T-cell (primary cell): Measurements from ENCODE around the gene GALNT9. TPM values are rescaled to one million over a fixed set of nuclear protein-coding genes. Genes with fewer than 3 reads are reported as not detected.

Experiments
- ATAC-seq, 4 experiments: fragments of 200-7000 bp in 3 of 4; fragments of 150-1000 bp in 1 of 4; cut with Tn5 transposase; replicated peaks in 1 of 4; 1 replicate in 3 of 4; 2 replicates in 1 of 4; pipeline ENCODE4 v1.10.0; 2021; ENCODE audit warnings: moderate library complexity in 3 of 4, mild to moderate bottlenecking in 2 of 4, moderate number of reproducible peaks in 1 of 4
- CTCF ChIA-PET, 2 donors: fragments of 300-600 bp; sonication (Branson Sonifier 250); formaldehyde crosslinking; loops; one replicate each; lab custom pipeline; 2022; ENCODE audit warnings: antibody characterized with exemption in 2 of 2; lab: Charles Lee
- POLR2A ChIA-PET, 2 donors: fragments of 300-600 bp; sonication (Branson Sonifier 250); formaldehyde crosslinking; loops; one replicate each; lab custom pipeline; 2022; ENCODE audit warnings: antibody characterized with exemption in 2 of 2; lab: Charles Lee
- DNase-seq, 35 experiments: peaks; one replicate each; pipeline versions ENCODE4 v3.0.0 to v3.0.0-alpha.2; 2013 to 2023
- H3K27ac ChIP-seq: one replicate; pipeline ENCODE4 v1.5.1; 2013; ENCODE audit warnings: low read length
- H3K27me3 ChIP-seq, 2 experiments: replicated peaks in 1 of 2; 1 replicate in 1 of 2; 2 replicates in 1 of 2; pipeline versions ENCODE4 v1.6.1 to v1.7.0; 2013; ENCODE audit warnings: low read length in 1 of 2, mixed read lengths in 1 of 2; ENCODE audit not compliant: control insufficient read depth in 2 of 2, insufficient read depth in 2 of 2; ENCODE audit errors: extremely low read depth in 1 of 2
- H3K36me3 ChIP-seq, 2 donors: 1 replicate in 1 of 2; 2 replicates in 1 of 2; pipeline versions ENCODE4 v1.6.1 to v1.7.0; 2013; ENCODE audit warnings: low read length in 1 of 2; ENCODE audit not compliant: control insufficient read depth in 2 of 2, insufficient read depth in 1 of 2; ENCODE audit errors: extremely low read depth in 1 of 2
- H3K4me1 ChIP-seq, 2 experiments: 1 replicate in 1 of 2; 2 replicates in 1 of 2; pipeline versions ENCODE4 v1.6.1 to v1.7.0; 2013; ENCODE audit warnings: low read length in 2 of 2, mixed read lengths in 1 of 2; ENCODE audit not compliant: insufficient read depth in 2 of 2, control insufficient read depth in 1 of 2; ENCODE audit errors: extremely low read depth in 1 of 2
- H3K4me3 ChIP-seq, 2 donors: 1 replicate in 1 of 2; 2 replicates in 1 of 2; pipeline versions ENCODE4 v1.5.1 to v1.7.0; 2013; ENCODE audit warnings: mild to moderate bottlenecking in 2 of 2, low read length in 1 of 2, moderate library complexity in 1 of 2; ENCODE audit not compliant: control insufficient read depth in 1 of 2; ENCODE audit errors: extremely low read depth in 1 of 2
- H3K9me3 ChIP-seq: 2 replicates; pipeline ENCODE4 v1.7.0; 2013
- H3K27ac Mint-ChIP-seq, 2 donors: one replicate each; pipeline ENCODE4 v1.8.0; 2020 to 2021; ENCODE audit warnings: mild to moderate bottlenecking in 2 of 2, mixed read lengths in 2 of 2
- H3K27me3 Mint-ChIP-seq, 2 donors: one replicate each; pipeline ENCODE4 v1.8.0; 2021 to 2022; ENCODE audit warnings: mixed read lengths in 2 of 2
- H3K36me3 Mint-ChIP-seq: one replicate; pipeline ENCODE4 v1.8.0; 2021; ENCODE audit warnings: mixed read lengths
- H3K4me1 Mint-ChIP-seq, 3 donors: one replicate each; pipeline ENCODE4 v1.8.0; 2020 to 2022; ENCODE audit warnings: mixed read lengths in 3 of 3, mild to moderate bottlenecking in 1 of 3
- H3K4me3 Mint-ChIP-seq, 3 donors: one replicate each; pipeline ENCODE4 v1.8.0; 2020 to 2022; ENCODE audit warnings: mild to moderate bottlenecking in 3 of 3, mixed read lengths in 3 of 3, moderate library complexity in 3 of 3
- H3K9me3 Mint-ChIP-seq, 3 donors: one replicate each; pipeline ENCODE4 v1.8.0; 2020 to 2022; ENCODE audit warnings: mixed read lengths in 3 of 3
- WGBS: methylation state at CpG from one replicate; pipeline ENCODE4 v1.1.5; 2013; ENCODE audit warnings: missing lambda C conversion rate; ENCODE audit not compliant: insufficient coverage; 5-methylcytosine and 5-hydroxymethylcytosine counted together
- total RNA-seq, 35 experiments: library from RNA in 6 of 35; stranded (reverse) in 6 of 35; fragments of 120-200 nt in 1 of 35; gene quantifications; one replicate each; pipeline versions ENCODE4 v1.2.1 to v1.2.4 and lab custom pipeline; 2013 to 2026

GALNT9 gene
- total RNA-seq, 5 donors from 2014 or later (not counting 1 experiment from before 2014, with no cell fraction given): 0.72 TPM; not detected in 4

DNA sequence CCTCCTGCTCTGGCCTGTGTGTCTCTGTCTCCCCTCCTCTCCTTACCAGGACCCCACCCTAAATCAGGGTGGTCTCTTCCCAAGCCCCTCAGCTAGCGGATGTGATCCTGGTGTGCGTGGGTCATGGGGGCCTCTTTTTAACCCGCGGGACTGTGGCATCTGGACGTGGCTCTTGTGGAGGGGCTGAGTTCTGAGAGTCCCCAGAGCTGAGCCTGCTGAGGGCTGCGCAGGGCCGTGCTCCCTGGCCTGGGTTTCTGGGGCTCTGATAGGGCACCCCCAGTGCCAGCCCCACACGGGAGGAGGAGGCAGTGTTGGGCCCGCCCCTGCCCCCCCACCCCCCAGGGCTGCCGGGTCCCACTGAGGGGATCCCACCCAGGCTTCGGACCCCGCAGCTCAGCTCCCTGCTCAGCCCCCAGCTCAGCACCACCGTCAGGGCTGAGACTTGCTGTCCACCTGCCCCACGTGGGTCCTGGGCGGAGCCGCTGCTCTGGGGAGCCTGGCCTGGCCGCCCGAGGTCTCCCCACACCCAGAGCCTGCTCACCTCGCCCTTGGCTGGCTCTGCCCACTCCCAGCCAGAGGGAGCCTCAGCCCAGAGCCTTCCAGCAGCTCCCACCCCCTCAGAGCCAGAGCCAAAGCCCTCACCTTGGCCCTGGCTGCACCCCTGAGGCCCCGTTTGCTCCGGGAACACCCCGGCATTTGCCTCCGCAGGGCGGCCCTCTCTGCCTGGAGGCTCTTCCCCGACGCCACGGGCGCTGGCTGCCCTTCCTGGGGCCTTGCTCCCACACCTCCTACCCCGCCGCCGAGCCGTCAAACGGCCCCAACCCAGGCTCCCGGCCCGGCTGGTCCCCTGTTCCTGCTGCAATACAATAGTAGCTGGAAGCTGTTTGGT, 153.6 kb downstream of the GALNT9 start:
- ChIA-PET POLR2A (no interaction called here), CTCF (no interaction called here)
- Mint-ChIP-seq H3K27me3 (peaks cover 0 to 8% of the 10 kb centered on the region in 2 donors), H3K4me3 (no peak overlapping the region), H3K27ac (no peak overlapping the region), H3K9me3 (no peaks in the 10 kb centered on the region), H3K4me1 (peaks cover 40 to 45% (median 43%) of the 10 kb centered on the region in 3 donors), H3K36me3 (no peaks in the 10 kb centered on the region)
- WGBS: 85% methylated on average over 26 of the region's 35 CpGs
- Histone ChIP-seq H3K27me3 (peaks cover 0 to 69% of the 10 kb centered on the region in 2 experiments), H3K9me3 (no peaks in the 10 kb centered on the region), H3K4me3 (no peak overlapping the region), H3K27ac (no peak overlapping the region), H3K4me1 (peaks cover 12 to 48% of the 10 kb centered on the region in 2 experiments), H3K36me3 (no peaks in the 10 kb centered on the region)
- no peak for DNase-seq
- ATAC-seq: no peak

DNA sequence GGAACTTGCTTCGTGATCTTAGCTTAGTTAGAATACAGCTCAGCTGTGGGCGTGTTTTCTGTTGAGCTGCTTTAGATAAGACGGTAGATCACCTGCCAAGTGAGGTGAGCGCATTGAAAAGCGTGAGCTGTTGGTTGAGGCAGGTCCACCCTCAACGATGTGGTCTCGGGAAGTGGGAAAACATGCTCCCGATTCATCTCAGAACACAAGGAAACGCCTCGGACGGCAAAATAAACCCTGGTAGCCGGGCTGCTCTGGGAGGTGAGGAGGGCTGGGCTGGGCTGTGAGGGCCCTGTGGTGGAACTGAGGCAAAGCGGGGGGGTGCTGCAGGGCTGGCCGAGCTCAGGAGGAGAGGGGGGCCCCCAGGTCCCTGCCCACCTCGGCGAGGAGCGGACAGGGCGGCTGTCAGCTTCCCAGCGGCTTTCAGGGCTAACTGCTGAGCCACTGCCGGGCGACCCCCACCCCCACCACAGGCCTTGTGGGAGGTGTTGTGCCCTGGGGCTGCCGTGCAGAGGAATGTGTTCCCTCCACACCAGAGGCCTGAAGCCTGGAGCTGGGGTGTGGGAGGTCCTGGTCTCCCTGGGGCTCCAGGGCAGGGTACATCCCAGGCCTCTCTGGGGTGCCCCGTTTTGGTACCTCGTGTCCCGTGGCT, 154.4 kb downstream of the GALNT9 start:
- Histone ChIP-seq H3K27ac (no peak overlapping the region), H3K9me3 (no peaks in the 10 kb centered on the region), H3K4me3 (no peak overlapping the region), H3K27me3 (peaks cover 0 to 76% of the 10 kb centered on the region in 2 experiments), H3K36me3 (no peaks in the 10 kb centered on the region), H3K4me1 (peaks cover 11 to 48% of the 10 kb centered on the region in 2 experiments)
- DNase-seq (no peak), ATAC-seq (no peak)
- H3K4me3 Mint-ChIP-seq: peak overlapping the region; percentile 21 to 63 (median 21)
- H3K4me1 Mint-ChIP-seq: peaks cover 37 to 44% (median 39%) of the 10 kb centered on the region in 3 donors
- peaks cover 0 to 8% of the 10 kb centered on the region in 2 donors for H3K27me3 Mint-ChIP-seq
- H3K27ac Mint-ChIP-seq: peak overlapping the region; percentile 46 to 61
- WGBS: 63% methylated on average over 12 of the region's 25 CpGs
- ChIA-PET POLR2A (no interaction called here), CTCF (interaction anchor here (0.6 to 0.9 kb wide), 2 partner anchors 12 to 19 kb away, joined by 3 read pairs; no protein-coding TSS in a partner anchor)
- H3K9me3 Mint-ChIP-seq: no peaks in the 10 kb centered on the region
- H3K36me3 Mint-ChIP-seq: no peaks in the 10 kb centered on the region

DNA sequence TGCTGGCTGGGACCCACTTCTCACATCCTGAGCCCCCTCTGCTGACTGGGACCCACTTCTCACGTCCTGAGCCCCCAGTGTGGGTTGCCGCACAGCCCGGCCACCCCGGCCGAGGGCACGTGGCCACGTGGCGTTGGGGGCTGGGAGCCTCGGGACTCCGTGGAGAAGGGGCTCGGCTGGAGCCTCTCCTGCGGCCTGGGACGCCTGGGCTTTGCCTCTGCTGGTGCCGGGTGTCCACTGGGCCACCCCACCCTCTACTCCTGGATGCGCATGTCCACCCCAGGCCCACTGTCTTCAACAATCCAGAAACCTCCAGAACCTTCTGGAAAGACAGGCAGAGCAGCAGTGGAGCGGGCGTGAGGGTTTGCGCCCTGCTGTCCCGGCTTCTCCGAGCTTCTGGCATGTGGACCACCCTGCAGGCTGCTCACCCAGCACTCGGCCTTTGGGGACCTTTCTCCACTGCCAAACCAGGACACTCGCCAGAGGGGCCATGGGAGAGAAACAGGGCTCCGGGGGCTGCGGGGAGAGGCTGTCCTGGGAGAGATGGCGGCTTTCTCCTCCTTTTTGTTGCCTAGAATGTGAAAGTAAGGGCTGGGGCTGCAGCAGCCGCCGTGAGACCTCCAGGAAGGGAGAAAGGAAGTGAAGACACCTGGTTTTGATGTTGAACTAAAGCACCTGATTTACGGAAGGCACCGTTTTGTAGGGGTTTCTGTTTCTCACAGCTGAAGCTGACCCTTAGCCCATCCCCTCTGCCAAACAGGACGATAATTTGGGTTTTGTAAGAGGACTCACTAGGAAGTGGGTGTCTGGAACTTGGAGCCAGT, 155.2 kb downstream of the GALNT9 start:
- Histone ChIP-seq H3K27me3 (peaks cover 0 to 82% of the 10 kb centered on the region in 2 experiments), H3K4me1 (peaks cover 9 to 41% of the 10 kb centered on the region in 2 experiments), H3K4me3 (no peak overlapping the region), H3K36me3 (no peaks in the 10 kb centered on the region), H3K27ac (no peak overlapping the region), H3K9me3 (no peaks in the 10 kb centered on the region)
- ATAC-seq (no peak), DNase-seq (no peak)
- POLR2A ChIA-PET: no interaction called here
- H3K36me3 Mint-ChIP-seq: no peaks in the 10 kb centered on the region
- H3K27me3 Mint-ChIP-seq: peaks cover 0 to 8% of the 10 kb centered on the region in 2 donors
- WGBS: 90% methylated on average over 19 of the region's 30 CpGs
- CTCF ChIA-PET: interaction anchor here in 1 of 2 donors (0.9 kb wide), 1 partner anchor 11 kb away, joined by 3 read pairs; no protein-coding TSS in a partner anchor
- H3K4me3 Mint-ChIP-seq: peak overlapping the region; percentile 21 to 63 (median 21)
- no peaks in the 10 kb centered on the region for H3K9me3 Mint-ChIP-seq
- H3K27ac Mint-ChIP-seq: peak overlapping the region; percentile 46 to 61
- H3K4me1 Mint-ChIP-seq: peaks cover 30 to 37% (median 33%) of the 10 kb centered on the region in 3 donors

DNA sequence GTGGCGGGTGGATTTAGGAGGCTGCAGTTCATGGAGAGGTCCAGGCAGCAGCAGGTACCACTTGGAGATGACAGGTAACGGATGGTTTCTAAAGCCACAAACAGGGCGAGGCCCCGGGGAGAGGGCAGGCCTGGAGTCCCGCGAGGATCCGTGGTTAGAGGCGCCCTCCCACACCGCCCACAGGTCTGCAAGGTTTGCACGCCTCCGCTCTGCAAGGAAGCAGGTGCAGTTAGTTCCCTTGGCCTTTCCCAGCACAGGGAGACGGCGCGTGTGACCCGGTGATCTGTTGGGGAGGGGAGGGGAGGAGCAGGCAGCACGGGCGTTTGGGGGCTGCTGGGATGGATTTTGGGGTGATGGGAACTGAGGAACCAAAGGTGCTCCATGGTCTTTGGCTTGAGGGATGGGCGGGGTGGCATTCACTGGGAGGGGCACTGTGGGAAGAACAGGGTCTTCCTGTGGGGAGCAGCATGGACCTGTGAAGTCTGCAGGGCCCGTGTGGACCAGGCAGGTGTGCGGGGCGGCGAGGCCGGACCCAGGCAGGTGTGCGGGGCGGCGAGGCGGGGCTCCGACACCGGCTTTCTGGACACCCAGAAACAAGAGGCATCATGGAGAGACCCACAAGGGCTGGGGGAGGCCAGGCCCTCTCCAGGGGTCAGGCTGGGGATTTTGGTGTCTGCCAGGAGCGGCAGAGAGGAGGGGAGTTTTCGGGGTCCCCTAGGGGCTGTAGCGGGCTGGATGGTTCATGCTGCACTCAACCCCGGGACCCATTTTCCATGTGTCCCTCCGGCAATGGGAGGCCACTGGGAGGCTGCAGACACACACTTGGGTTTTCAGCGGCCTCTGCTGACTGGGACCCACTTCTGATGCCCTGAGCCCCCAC, 156.0 kb downstream of the GALNT9 start:
- Histone ChIP-seq H3K27ac (no peak overlapping the region), H3K4me3 (no peak overlapping the region), H3K4me1 (peaks cover 6 to 35% of the 10 kb centered on the region in 2 experiments), H3K36me3 (no peaks in the 10 kb centered on the region), H3K27me3 (peaks cover 0 to 80% of the 10 kb centered on the region in 2 experiments), H3K9me3 (no peaks in the 10 kb centered on the region)
- Mint-ChIP-seq H3K36me3 (no peaks in the 10 kb centered on the region), H3K4me1 (peaks cover 22 to 28% (median 24%) of the 10 kb centered on the region in 3 donors), H3K4me3 (peak overlapping the region in 1 of 3 donors; percentile 68), H3K27me3 (peaks cover 0 to 8% of the 10 kb centered on the region in 2 donors), H3K9me3 (no peaks in the 10 kb centered on the region), H3K27ac (no peak overlapping the region)
- peak; percentile 22 to 70 (median 56) for ATAC-seq
- WGBS: 41% methylated on average over 34 of the region's 35 CpGs
- DNase-seq: peak in 1 of 35 experiments; percentile 36
- ChIA-PET CTCF (interaction anchor here in 1 of 2 donors (0.6 kb wide), 1 partner anchor 118 kb away, joined by 3 read pairs; no protein-coding TSS in a partner anchor), POLR2A (no interaction called here)

DNA sequence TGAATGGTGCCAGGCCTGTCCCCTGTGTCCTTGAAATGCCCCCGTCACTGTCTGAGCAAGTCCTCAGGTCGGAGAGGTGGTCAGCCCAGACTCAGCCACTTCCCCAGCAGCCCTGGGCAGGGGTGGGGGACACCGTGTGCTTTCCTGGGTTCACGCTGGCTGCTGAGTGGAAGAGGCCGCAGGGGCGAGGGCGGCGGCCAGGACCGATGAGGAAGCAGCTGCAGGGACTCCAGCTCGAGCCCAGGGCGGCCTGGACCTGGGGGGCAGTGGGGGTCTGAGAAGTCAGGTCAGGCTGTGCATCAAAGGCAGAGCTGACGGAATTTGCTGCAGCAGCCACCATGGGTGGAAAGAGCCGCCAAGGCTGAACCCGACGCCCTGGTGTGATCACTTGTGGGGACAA, 156.8 kb downstream of the GALNT9 start:
- 60% methylated on average over 15 of the region's 15 CpGs for WGBS
- Histone ChIP-seq H3K4me1 (peaks cover 5 to 37% of the 10 kb centered on the region in 2 experiments), H3K4me3 (no peak overlapping the region), H3K36me3 (no peaks in the 10 kb centered on the region), H3K27ac (no peak overlapping the region), H3K9me3 (no peaks in the 10 kb centered on the region), H3K27me3 (peaks cover 0 to 86% of the 10 kb centered on the region in 2 experiments)
- Mint-ChIP-seq H3K4me3 (peak overlapping the region in 1 of 3 donors; percentile 68), H3K27ac (no peak overlapping the region), H3K36me3 (no peaks in the 10 kb centered on the region), H3K4me1 (peaks cover 17 to 29% (median 23%) of the 10 kb centered on the region in 3 donors), H3K9me3 (no peaks in the 10 kb centered on the region), H3K27me3 (peaks cover 0 to 8% of the 10 kb centered on the region in 2 donors)
- DNase-seq: no peak
- ATAC-seq: no peak
- POLR2A ChIA-PET: no interaction called here
- CTCF ChIA-PET: interaction anchor here in 1 of 2 donors (0.6 kb wide), 1 partner anchor 119 kb away, joined by 3 read pairs; no protein-coding TSS in a partner anchor
